ENCODE data around the gene IRF2BPL.

- TF ChIP-seq CTCF (conservative IDR thresholded peaks at IDR 0.05; ENCODE audit: low read depth, low read length), result no peak
- no peak for TF ChIP-seq EZH2 (IDR thresholded peaks at IDR 0.05; ENCODE audit: low read length, unreplicated experiment)
Measured at GRCh38 chr14:77011245-77011644, 17.3 kb downstream of the IRF2BPL start.

Data from PC-3 (cell line).